GM23338 (cell line): ENCODE data around the gene AGBL2. TPM values are rescaled to one million over a fixed set of nuclear protein-coding genes. Genes with fewer than 3 reads are reported as not detected.

Experiments
- ATAC-seq: fragments of 200-7000 bp; cut with Tn5 transposase; 3 replicates; pipeline ENCODE4 v1.9.1; 2020
- DNase-seq: peaks from one replicate; pipeline ENCODE4 v3.0.0-alpha.2; 2015; ENCODE audit warnings: low spot score
- H2AFZ ChIP-seq: fragments of 200-600 bp; sonication (generic); 2 replicates; pipeline ENCODE4 v1.8.0; 2016; ENCODE audit warnings: antibody characterized with exemption, mild to moderate bottlenecking, moderate library complexity
- H3F3A ChIP-seq: fragments of 200-600 bp; sonication (generic); replicated peaks from 2 replicates; pipeline ENCODE4 v1.8.0; 2017; ENCODE audit warnings: antibody characterized with exemption, mixed run types, low read depth
- H3K27ac ChIP-seq: fragments of 200-600 bp; sonication (generic); 2 replicates; pipeline ENCODE4 v1.6.1; 2016; ENCODE audit warnings: low read depth
- H3K27me3 ChIP-seq: fragments of 200-600 bp; sonication (generic); 2 replicates; pipeline ENCODE4 v1.8.0; 2016; ENCODE audit warnings: mild to moderate bottlenecking, mixed run types, moderate library complexity; ENCODE audit not compliant: insufficient read depth
- H3K36me3 ChIP-seq: fragments of 200-600 bp; sonication (generic); 2 replicates; pipeline ENCODE4 v1.8.0; 2016; ENCODE audit warnings: mild to moderate bottlenecking; ENCODE audit not compliant: insufficient read depth
- H3K4me1 ChIP-seq: fragments of 200-600 bp; sonication (generic); 2 replicates; pipeline ENCODE4 v1.8.0; 2016; ENCODE audit warnings: mild to moderate bottlenecking, moderate library complexity; ENCODE audit not compliant: insufficient read depth
- H3K4me2 ChIP-seq: fragments of 200-600 bp; sonication (generic); 2 replicates; pipeline ENCODE4 v1.7.1; 2017; ENCODE audit warnings: mixed run types
- H3K4me3 ChIP-seq: fragments of 200-600 bp; sonication (generic); 2 replicates; pipeline ENCODE4 v1.6.1; 2016; ENCODE audit warnings: mixed run types
- H3K79me2 ChIP-seq: fragments of 200-600 bp; sonication (generic); replicated peaks from 2 replicates; pipeline ENCODE4 v1.8.0; 2017; ENCODE audit warnings: mild to moderate bottlenecking; ENCODE audit not compliant: insufficient read depth
- H3K9me2 ChIP-seq: fragments of 200-600 bp; sonication (generic); 2 replicates; pipeline ENCODE4 v1.8.0; 2017; ENCODE audit not compliant: insufficient read depth
- H4K20me1 ChIP-seq: fragments of 200-600 bp; sonication (generic); replicated peaks from 2 replicates; pipeline ENCODE4 v1.8.0; 2017; ENCODE audit warnings: mild to moderate bottlenecking; ENCODE audit not compliant: insufficient read depth
- H3K27ac Mint-ChIP-seq: 2 replicates; pipeline ENCODE4 v1.8.0; 2020; ENCODE audit warnings: inconsistent platforms, mild to moderate bottlenecking, moderate library complexity, mixed read lengths
- H3K27me3 Mint-ChIP-seq: 3 replicates; pipeline ENCODE4 v1.8.0; 2022; ENCODE audit warnings: low read depth, mild to moderate bottlenecking, moderate library complexity, mixed read lengths, inconsistent platforms; ENCODE audit not compliant: insufficient read depth, poor library complexity
- H3K36me3 Mint-ChIP-seq: 3 replicates; pipeline ENCODE4 v1.8.0; 2021; ENCODE audit warnings: low read depth, mild to moderate bottlenecking, inconsistent platforms, moderate library complexity, mixed read lengths
- H3K4me1 Mint-ChIP-seq: 3 replicates; pipeline ENCODE4 v1.8.0; 2020; ENCODE audit warnings: mild to moderate bottlenecking, inconsistent platforms, mixed read lengths
- H3K4me3 Mint-ChIP-seq: 3 replicates; pipeline ENCODE4 v1.8.0; 2021; ENCODE audit warnings: moderate library complexity, mild to moderate bottlenecking, inconsistent platforms, mixed read lengths
- H3K9me3 Mint-ChIP-seq: 3 replicates; pipeline ENCODE4 v1.8.0; 2020; ENCODE audit warnings: moderate library complexity, mild to moderate bottlenecking, inconsistent platforms, mixed read lengths
- CREB1 ChIP-seq: fragments of 250-450 bp; sonication (Bioruptor Pico); IDR thresholded peaks from 2 replicates; pipeline ENCODE4 v1.5.0; 2020; ENCODE audit warnings: low read depth, mild to moderate bottlenecking, moderate library complexity
- CTCF ChIP-seq, 2 experiments: fragments of 200-600 bp in 1 of 2; sonication (generic) in 1 of 2; conservative IDR thresholded peaks; 2 replicates each; pipeline versions ENCODE4 v1.5.1 to v1.6.1; 2016 to 2017; ENCODE audit warnings: antibody characterized with exemption in 2 of 2, low read depth in 2 of 2, mild to moderate bottlenecking in 2 of 2, moderate library complexity in 1 of 2
- ETS1 ChIP-seq: IDR thresholded peaks from 2 replicates; pipeline ENCODE4 v1.6.1; 2016; ENCODE audit warnings: antibody characterized with exemption
- EZH2 ChIP-seq: fragments of 200-600 bp; sonication (generic); IDR thresholded peaks from one replicate; pipeline ENCODE4 v1.8.0; 2017; ENCODE audit warnings: antibody characterized with exemption, mild to moderate bottlenecking, low read depth; ENCODE audit not compliant: unreplicated experiment
- JUNB ChIP-seq: IDR thresholded peaks from one replicate; pipeline ENCODE4 v1.6.1; 2016; ENCODE audit warnings: antibody characterized with exemption; ENCODE audit not compliant: unreplicated experiment
- NANOG ChIP-seq: IDR thresholded peaks from 2 replicates; pipeline ENCODE4 v1.6.1; 2016; ENCODE audit warnings: antibody characterized with exemption, borderline replicate concordance
- POLR2AphosphoS5 ChIP-seq: IDR thresholded peaks from 2 replicates; pipeline ENCODE4 v1.6.1; 2016; ENCODE audit warnings: antibody characterized with exemption, low read depth
- ZNF114 ChIP-seq: fragments of 250-450 bp; sonication (Bioruptor Pico); IDR thresholded peaks from 2 replicates; pipeline ENCODE4 v1.5.0; 2020; ENCODE audit warnings: mild to moderate bottlenecking, moderate library complexity
- ZNF331 ChIP-seq: fragments of 250-450 bp; sonication (Bioruptor Pico); IDR thresholded peaks from 2 replicates; pipeline ENCODE4 v1.5.0; 2020; ENCODE audit warnings: low read depth, mild to moderate bottlenecking, moderate library complexity
- ZNF462 ChIP-seq: fragments of 250-450 bp; sonication (Bioruptor Pico); IDR thresholded peaks from 2 replicates; pipeline ENCODE4 v1.5.0; 2020; ENCODE audit warnings: mild to moderate bottlenecking, moderate library complexity
- polyA plus RNA-seq: library from polyadenylated mRNA; unstranded; fragments of >200 nt; fragmentation: Nextera tagmentation; extraction: Ambion mirVana; gene quantifications from 2 replicates; pipeline ENCODE4 v1.2.1, GENCODE V29; 2016
- total RNA-seq: library from RNA; depleted of rRNA; stranded (reverse); fragments of >200 nt; shearing (Covaris generic); gene quantifications from 2 replicates; pipeline ENCODE4 v1.2.3, GENCODE V29; 2014

The AGBL2 gene
- total and polyA plus RNA-seq, 2 experiments from 2014 or later = 5.1 to 5.6 TPM

GRCh38 chr11:47675851-47676250, 39.3 kb downstream of the AGBL2 start:
- no peaks in the 10 kb centered on the region for H3K27me3 Mint-ChIP-seq
- Histone ChIP-seq H3K27me3 (no peaks in the 10 kb centered on the region), H3K4me2 (no peak overlapping the region), H3K4me1 (no peaks in the 10 kb centered on the region), H3K79me2 (no peaks in the 10 kb centered on the region), H3F3A (no peaks in the 10 kb centered on the region), H3K4me3 (no peak overlapping the region), H4K20me1 (no peaks in the 10 kb centered on the region), H3K27ac (no peak overlapping the region), H3K36me3 (no peaks in the 10 kb centered on the region; the same call in 1 of the 2 replicates), H2AFZ (peak overlapping the region; percentile 89; the same call in 1 of the 2 replicates), H3K9me2 (no peaks in the 10 kb centered on the region)
- H3K27ac Mint-ChIP-seq = no peak overlapping the region
- no peak for TF ChIP-seq JUNB
- no peak for TF ChIP-seq ZNF114
- no peak for TF ChIP-seq POLR2AphosphoS5
- no peak for TF ChIP-seq CREB1 (CRISPR knock-in tag)
- TF ChIP-seq EZH2 = no peak
- TF ChIP-seq NANOG = no peak
- DNase-seq (no peak), ATAC-seq (no peak)
- H3K9me3 Mint-ChIP-seq = no peaks in the 10 kb centered on the region
- H3K4me1 Mint-ChIP-seq = no peaks in the 10 kb centered on the region; the same call in 2 of the 3 replicates
- no peak overlapping the region for H3K4me3 Mint-ChIP-seq
- no peaks in the 10 kb centered on the region for H3K36me3 Mint-ChIP-seq

GRCh38 chr11:47672283-47672730, 42.9 kb downstream of the AGBL2 start:
- H3K27ac ChIP-seq = no peak overlapping the region
- H4K20me1 ChIP-seq = no peaks in the 10 kb centered on the region
- H3K36me3 Mint-ChIP-seq = no peaks in the 10 kb centered on the region
- H3K4me3 Mint-ChIP-seq = no peak overlapping the region
- no peak overlapping the region for H2AFZ ChIP-seq
- H3K79me2 ChIP-seq = no peaks in the 10 kb centered on the region
- no peak overlapping the region for H3K4me2 ChIP-seq
- H3K4me1 Mint-ChIP-seq = no peaks in the 10 kb centered on the region; the same call in 2 of the 3 replicates
- DNase-seq (no peak), ATAC-seq (no peak)
- no peaks in the 10 kb centered on the region for H3K9me2 ChIP-seq
- peak overlapping the region; percentile 43; the same call in 1 of the 2 replicates for H3K27ac Mint-ChIP-seq
- H3K27me3 Mint-ChIP-seq = no peaks in the 10 kb centered on the region
- H3K4me1 ChIP-seq = no peaks in the 10 kb centered on the region
- H3K4me3 ChIP-seq = no peak overlapping the region
- H3F3A ChIP-seq = no peaks in the 10 kb centered on the region
- no peaks in the 10 kb centered on the region for H3K9me3 Mint-ChIP-seq
- H3K36me3 ChIP-seq = no peaks in the 10 kb centered on the region
- H3K27me3 ChIP-seq = no peaks in the 10 kb centered on the region
- no peak for TF ChIP-seq ZNF462 (CRISPR knock-in tag)
- TF ChIP-seq NANOG = no peak
- no peak for TF ChIP-seq POLR2AphosphoS5
- TF ChIP-seq EZH2 = no peak
- no peak for TF ChIP-seq CTCF (conservative IDR thresholded peaks at IDR 0.05; ENCODE audit: low read depth in 2 of 2)
- no peak for TF ChIP-seq ZNF331 (CRISPR knock-in tag)
- no peak for TF ChIP-seq CREB1 (CRISPR knock-in tag)
- no peak for TF ChIP-seq ETS1
